ENCODE measurements around the gene HNF1B.

The HNF1B gene

GRCh38 chr17:37664214-37664613, 80.6 kb downstream of the HNF1B start:
- DNase-seq = no peak

- no peak for DNase-seq
Observed at GRCh38 chr17:37662353-37662752, 82.5 kb downstream of the HNF1B start.

GRCh38 chr17:37661400-37662014, 83.4 kb downstream of the HNF1B start:
- DNase-seq = no peak

GRCh38 chr17:37659925-37660324, 84.9 kb downstream of the HNF1B start:
- no peak for DNase-seq

- DNase-seq = no peak
Observed at GRCh38 chr17:37657202-37657601, 87.7 kb downstream of the HNF1B start.

GRCh38 chr17:37651849-37652248, 93.0 kb downstream of the HNF1B start:
- no peak for DNase-seq

GRCh38 chr17:37650419-37651003, 94.3 kb downstream of the HNF1B start:
- DNase-seq = no peak

GRCh38 chr17:37648555-37648954, 96.3 kb downstream of the HNF1B start:
- no peak for DNase-seq

- no peak for DNase-seq
Observed at GRCh38 chr17:37647856-37648255, 97.0 kb downstream of the HNF1B start.

- DNase-seq = no peak
Observed at GRCh38 chr17:37643869-37644268, 101.0 kb downstream of the HNF1B start.

- DNase-seq = peak; percentile 80
Observed at GRCh38 chr17:37643118-37643766, 101.6 kb downstream of the HNF1B start, which contains the start of gene DDX52. DDX52 (minus strand) TSS chr17:37643446; CDS start chr17:37643420, 26 bp downstream.

GRCh38 chr17:37642681-37643080, 102.2 kb downstream of the HNF1B start:
- no peak for DNase-seq

GRCh38 chr17:37640015-37640414, 104.8 kb downstream of the HNF1B start:
- DNase-seq = no peak

GRCh38 chr17:37637956-37638355, 106.9 kb downstream of the HNF1B start:
- DNase-seq = no peak
